K562 (cell line): ENCODE results near the gene FRMD1. TPM values are rescaled to one million over a fixed set of nuclear protein-coding genes. Genes with fewer than 3 reads are reported as not detected.

Experiments
- ATAC-seq: fragments of 200-7000 bp; cut with Tn5 transposase; 3 replicates; pipeline ENCODE4 v1.9.1; 2020; ENCODE audit warnings: moderate library complexity
- BruUV-seq: library from RNA; stranded (reverse); fragments of 400-500 nt; replicated peaks from 2 replicates; lab custom pipeline; 2021; lab: Mats Ljungman, UMichigan
- CTCF ChIA-PET: fragments of 300-600 bp; formaldehyde crosslinking; extraction: SDS; loops from one replicate; lab custom pipeline; 2021; ENCODE audit warnings: low intra/inter-chr PET ratio; lab: Yijun Ruan, JAX
- POLR2A ChIA-PET: fragments of 300-600, 350-650 bp; sonication (Branson Sonifier 250); formaldehyde crosslinking; extraction: SDS; loops from one replicate; lab custom pipeline; 2021; ENCODE audit warnings: antibody characterized with exemption, inconsistent platforms; lab: Yijun Ruan, JAX
- DNase-seq, 4 experiments: peaks; one replicate each; pipeline versions ENCODE4 v3.0.0 to v3.0.0-alpha.2; 2011 to 2018; ENCODE audit warnings: low spot score in 3 of 4, mixed read lengths in 3 of 4; ENCODE audit errors: extremely low read depth in 1 of 4
- FAIRE-seq: peaks from 2 replicates; lab custom pipeline; 2011; peaks lifted over from hg19 to GRCh38; lab: Jason Lieb, UNC
- H2AFZ ChIP-seq: 2 replicates; pipeline ENCODE4 v1.6.0; 2011; ENCODE audit warnings: low read depth, low read length, control low read depth, inconsistent platforms
- H3K27ac ChIP-seq: fragments of 200-600 bp; 3 replicates; pipeline ENCODE4 v1.8.0; 2011; ENCODE audit warnings: low read depth, mild to moderate bottlenecking, control low read depth, inconsistent platforms, low read length, moderate library complexity, mixed read lengths; ENCODE audit errors: extremely low read depth
- H3K27me3 ChIP-seq, 2 experiments: fragments of 300-600 bp in 1 of 2; 2 replicates in 1 of 2; 3 replicates in 1 of 2; pipeline versions ENCODE4 v1.6.0 to v1.8.0; 2011; ENCODE audit warnings: inconsistent platforms in 2 of 2, low read length in 2 of 2, mild to moderate bottlenecking in 1 of 2, mixed read lengths in 1 of 2, moderate library complexity in 1 of 2; ENCODE audit not compliant: control insufficient read depth in 2 of 2, insufficient read depth in 2 of 2
- H3K36me3 ChIP-seq: fragments of 300-600 bp; 3 replicates; pipeline ENCODE4 v1.8.0; 2011; ENCODE audit warnings: mild to moderate bottlenecking, low read length, inconsistent platforms; ENCODE audit not compliant: control insufficient read depth, insufficient read depth
- H3K4me1 ChIP-seq, 2 experiments: fragments of 200-600 bp in 1 of 2; replicated peaks in 1 of 2; 2 replicates in 1 of 2; 3 replicates in 1 of 2; pipeline versions ENCODE4 v1.5.1 to v1.8.0; 2011; ENCODE audit warnings: inconsistent platforms in 2 of 2, low read length in 2 of 2, mild to moderate bottlenecking in 1 of 2, mixed read lengths in 1 of 2, moderate library complexity in 1 of 2; ENCODE audit not compliant: control insufficient read depth in 2 of 2, insufficient read depth in 2 of 2
- H3K4me2 ChIP-seq: 2 replicates; pipeline ENCODE4 v1.6.1; 2011; ENCODE audit warnings: low read length, control low read depth, inconsistent platforms, mixed read lengths; ENCODE audit not compliant: insufficient read depth
- H3K4me3 ChIP-seq: fragments of 200-600 bp; sonication (generic), shearing (Covaris generic); 2 replicates; pipeline ENCODE4 v1.5.1; 2016; ENCODE audit warnings: control low read depth, inconsistent platforms
- H3K79me2 ChIP-seq: fragments of 200-600 bp; 3 replicates; pipeline ENCODE4 v1.8.0; 2011; ENCODE audit warnings: low read length, inconsistent platforms; ENCODE audit not compliant: control insufficient read depth, insufficient read depth
- H3K9ac ChIP-seq, 2 experiments: 2 replicates each; pipeline versions ENCODE4 v1.6.0 to v1.6.1; 2011; ENCODE audit warnings: low read depth in 2 of 2, low read length in 2 of 2, control low read depth in 1 of 2, inconsistent platforms in 1 of 2, mild to moderate bottlenecking in 1 of 2, mixed read lengths in 1 of 2; ENCODE audit not compliant: insufficient read depth in 1 of 2
- H3K9me1 ChIP-seq: one replicate; pipeline ENCODE4 v1.6.0; 2011; ENCODE audit warnings: inconsistent platforms, mild to moderate bottlenecking, low read length, moderate library complexity; ENCODE audit not compliant: control insufficient read depth, insufficient read depth
- H3K9me3 ChIP-seq: replicated peaks from 2 replicates; pipeline ENCODE4 v1.5.1; 2011; ENCODE audit warnings: low read depth, low read length, inconsistent platforms; ENCODE audit not compliant: control insufficient read depth, insufficient read depth
- H4K20me1 ChIP-seq: replicated peaks from 2 replicates; pipeline ENCODE4 v1.6.1; 2011; ENCODE audit warnings: low read length, inconsistent platforms, mixed read lengths; ENCODE audit not compliant: control insufficient read depth, insufficient read depth
- BDP1 ChIP-seq: IDR thresholded peaks from 3 replicates; pipeline ENCODE4 v1.6.1; 2011; ENCODE audit not compliant: insufficient read length, insufficient read depth
- EHMT2 ChIP-seq: fragments of 450-650 bp; IDR thresholded peaks from 2 replicates; pipeline ENCODE4 v1.6.1; 2018; ENCODE audit warnings: antibody characterized with exemption
- ZNF696 ChIP-seq: fragments of 250-450 bp; sonication (Bioruptor Pico); conservative IDR thresholded peaks from 2 replicates; pipeline ENCODE4 v1.4.0; 2020; ENCODE audit warnings: mild to moderate bottlenecking, moderate library complexity
- ZNF766 ChIP-seq: fragments of 200-800 bp; sonication (Bioruptor generic); conservative IDR thresholded peaks from 2 replicates; pipeline ENCODE4 v1.6.1; 2016; ENCODE audit warnings: missing genetic modification characterization, missing compliant biosample characterization
- WGBS: fragments of 100-300 bp; shearing (Covaris generic); methylation state at CpG from one replicate; pipeline ENCODE4 v1.1.6; 2016; ENCODE audit warnings: low coverage, mixed read lengths; ENCODE audit not compliant: insufficient coverage; ENCODE audit errors: missing lambda C conversion rate; 5-methylcytosine and 5-hydroxymethylcytosine counted together
- in situ Hi-C: fragments of 300-500 bp; cut with MboI; formaldehyde crosslinking; loops from 4 replicates; pipeline ENCODE4 v1.15.0; 2018; ENCODE audit warnings: inconsistent platforms, mixed read lengths
- intact Hi-C: fragments of 100-400 bp; cut with micrococcal nuclease; formaldehyde crosslinking; loops from 2 replicates; pipeline ENCODE4 v1.14.2; 2022
- polyA plus RNA-seq, 8 experiments: library from polyadenylated mRNA; depleted of rRNA in 4 of 8; stranded (reverse) in 5 of 8; unstranded in 3 of 8; fragments of >200 nt; fragmentation: Nextera tagmentation in 2 of 8; fragmentation: Illumina TruSeq in 1 of 8; extraction: Ambion mirVana in 2 of 8; extraction: Trizol in 1 of 8; gene quantifications; 2 replicates each; pipeline versions ENCODE4 v1.2.1 to v1.2.3, GENCODE V29; 2011 to 2014; ENCODE audit warnings: inconsistent platforms in 1 of 8, missing spikeins in 1 of 8
- total RNA-seq, 7 experiments: library from RNA; depleted of rRNA in 6 of 7; stranded (reverse); fragments of >200 nt in 6 of 7; fragmentation: Illumina TruSeq in 2 of 7; extraction: Trizol in 2 of 7; gene quantifications; 2 replicates each; pipeline versions ENCODE4 v1.2.1 to v1.2.3, GENCODE V29; 2011 to 2021; ENCODE audit warnings: low replicate concordance in 1 of 7
- TF ChIP-seq, protein P1 (sequence below): fragments of 450-650 bp; IDR thresholded peaks from 2 replicates; pipeline ENCODE4 v1.6.1; 2016; ENCODE audit warnings: antibody characterized with exemption
- TF ChIP-seq, protein P2 (sequence below): fragments of 150-350 bp; conservative IDR thresholded peaks from 2 replicates; pipeline ENCODE4 v1.6.1; 2014; ENCODE audit warnings: low read length

FRMD1 gene
- total and polyA plus RNA-seq, 9 of the 15 experiments (the other 6 are each of a cell fraction or from before 2014, with no cell fraction given): 0.01 to 0.04 (median 0.01) TPM; not detected in 6

DNA sequence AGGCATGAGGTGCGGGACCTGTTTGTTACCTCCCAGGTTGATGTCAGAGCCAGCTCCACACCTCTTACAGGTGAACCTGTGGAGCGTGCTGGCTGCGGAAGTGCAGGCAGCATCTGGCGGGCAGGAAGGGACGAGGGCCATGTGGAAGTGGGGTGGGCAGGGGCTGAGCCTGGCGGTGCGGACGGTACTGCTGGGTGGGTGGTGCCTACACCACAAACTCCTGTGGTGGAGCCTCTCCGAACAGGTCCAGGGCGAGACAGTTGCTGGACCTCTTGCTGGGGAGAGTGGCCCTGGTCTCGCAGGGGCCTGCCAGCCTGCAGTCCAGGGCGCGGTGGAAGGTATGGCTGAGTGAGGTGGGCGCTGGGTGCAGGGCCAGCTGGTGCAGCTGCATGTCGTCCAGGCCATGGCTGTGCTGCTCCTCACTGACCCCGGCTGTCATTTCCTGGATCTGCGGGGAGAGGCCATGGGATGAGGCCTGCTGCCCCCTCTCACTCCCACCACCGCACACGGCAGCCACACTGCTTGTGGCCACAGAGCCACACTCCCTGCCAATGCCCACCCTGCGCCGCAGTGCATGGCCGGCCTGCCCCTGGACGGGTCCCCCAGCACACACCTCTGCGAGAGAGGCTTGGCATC, 22.0 kb downstream of the FRMD1 start:
- H3K4me2 ChIP-seq: no peak overlapping the region
- H3K4me1 ChIP-seq: peaks cover 0 to 32% of the 10 kb centered on the region in 2 experiments; a peak in 1 of 5 replicates
- H3K9me1 ChIP-seq: no peaks in the 10 kb centered on the region
- ATAC-seq (no peak), FAIRE-seq (no peak), DNase-seq (no peak)
- in situ Hi-C loops: no loop called here
- H2AFZ ChIP-seq: no peak overlapping the region
- ChIA-PET CTCF (no interaction called here), POLR2A (interaction anchor here (0.6 kb wide), 1 partner anchor 37 kb away, joined by 3 read pairs; no protein-coding TSS in a partner anchor)
- intact Hi-C loops: no loop called here
- BruUV-seq: no TSS peak
- H3K36me3 ChIP-seq: no peaks in the 10 kb centered on the region
- WGBS: 4% methylated on average over 24 of the region's 24 CpGs
- peaks cover 42 to 91% of the 10 kb centered on the region in 2 experiments; a peak in 4 of 5 replicates for H3K27me3 ChIP-seq
- TF ChIP-seq, protein P1, sequence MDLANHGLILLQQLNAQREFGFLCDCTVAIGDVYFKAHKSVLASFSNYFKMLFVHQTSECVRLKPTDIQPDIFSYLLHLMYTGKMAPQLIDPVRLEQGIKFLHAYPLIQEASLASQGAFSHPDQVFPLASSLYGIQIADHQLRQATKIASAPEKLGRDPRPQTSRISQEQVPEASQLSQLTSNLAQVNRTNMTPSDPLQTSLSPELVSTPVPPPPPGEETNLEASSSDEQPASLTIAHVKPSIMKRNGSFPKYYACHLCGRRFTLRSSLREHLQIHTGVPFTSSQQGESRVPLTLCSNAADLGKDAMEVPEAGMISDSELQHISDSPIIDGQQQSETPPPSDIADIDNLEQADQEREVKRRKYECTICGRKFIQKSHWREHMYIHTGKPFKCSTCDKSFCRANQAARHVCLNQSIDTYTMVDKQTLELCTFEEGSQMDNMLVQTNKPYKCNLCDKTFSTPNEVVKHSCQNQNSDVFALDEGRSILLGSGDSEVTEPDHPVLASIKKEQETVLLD: no peak
- TF ChIP-seq, protein P2, sequence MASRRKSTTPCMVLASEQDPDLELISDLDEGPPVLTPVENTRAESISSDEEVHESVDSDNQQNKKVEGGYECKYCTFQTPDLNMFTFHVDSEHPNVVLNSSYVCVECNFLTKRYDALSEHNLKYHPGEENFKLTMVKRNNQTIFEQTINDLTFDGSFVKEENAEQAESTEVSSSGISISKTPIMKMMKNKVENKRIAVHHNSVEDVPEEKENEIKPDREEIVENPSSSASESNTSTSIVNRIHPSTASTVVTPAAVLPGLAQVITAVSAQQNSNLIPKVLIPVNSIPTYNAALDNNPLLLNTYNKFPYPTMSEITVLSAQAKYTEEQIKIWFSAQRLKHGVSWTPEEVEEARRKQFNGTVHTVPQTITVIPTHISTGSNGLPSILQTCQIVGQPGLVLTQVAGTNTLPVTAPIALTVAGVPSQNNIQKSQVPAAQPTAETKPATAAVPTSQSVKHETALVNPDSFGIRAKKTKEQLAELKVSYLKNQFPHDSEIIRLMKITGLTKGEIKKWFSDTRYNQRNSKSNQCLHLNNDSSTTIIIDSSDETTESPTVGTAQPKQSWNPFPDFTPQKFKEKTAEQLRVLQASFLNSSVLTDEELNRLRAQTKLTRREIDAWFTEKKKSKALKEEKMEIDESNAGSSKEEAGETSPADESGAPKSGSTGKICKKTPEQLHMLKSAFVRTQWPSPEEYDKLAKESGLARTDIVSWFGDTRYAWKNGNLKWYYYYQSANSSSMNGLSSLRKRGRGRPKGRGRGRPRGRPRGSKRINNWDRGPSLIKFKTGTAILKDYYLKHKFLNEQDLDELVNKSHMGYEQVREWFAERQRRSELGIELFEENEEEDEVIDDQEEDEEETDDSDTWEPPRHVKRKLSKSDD: no peak
- no peak for TF ChIP-seq BDP1
- no peak for TF ChIP-seq ZNF696 (CRISPR knock-in tag)
- TF ChIP-seq ZNF766 (CRISPR knock-in tag): no peak
- no peak for TF ChIP-seq EHMT2
- no peak overlapping the region for H3K27ac ChIP-seq
- peaks cover 31% of the 10 kb centered on the region for H4K20me1 ChIP-seq
- H3K9me3 ChIP-seq: no peaks in the 10 kb centered on the region
- no peak overlapping the region for H3K9ac ChIP-seq
- no peak overlapping the region for H3K4me3 ChIP-seq
- H3K79me2 ChIP-seq: no peaks in the 10 kb centered on the region
